ENCODE results near the gene AP1B1. TPM values are rescaled to one million over a fixed set of nuclear protein-coding genes. Genes with fewer than 3 reads are reported as not detected.

The AP1B1 gene
- total RNA-seq, 1 experiment from 2014 or later, result 77.9 TPM

- no peak for ATAC-seq
- peaks cover 60% of the 10 kb centered on the region for H3K36me3 Mint-ChIP-seq
- CTCF ChIA-PET, result no interaction called here
These were observed 36.5 kb downstream of the AP1B1 start for GRCh38 chr22:29351891-29352290.

GRCh38 chr22:29351042-29351441 is 37.3 kb downstream of the AP1B1 start:
- H3K9me3 Mint-ChIP-seq, result no peaks in the 10 kb centered on the region
- H3K4me3 Mint-ChIP-seq, result no peak overlapping the region
- H3K36me3 Mint-ChIP-seq, result peaks cover 66% of the 10 kb centered on the region
- ChIA-PET POLR2A (no interaction called here), CTCF (interaction anchor here (1.0 kb wide), 1 partner anchor 31 kb away, joined by 3 read pairs; no protein-coding TSS in a partner anchor)
- no peaks in the 10 kb centered on the region for H3K27me3 Mint-ChIP-seq (ENCODE audit: low read depth)
- ATAC-seq (no peak), DNase-seq (ENCODE audit: low spot score) (no peak)
- TF ChIP-seq ZNF317 (CRISPR knock-in tag; IDR thresholded peaks at IDR 0.05; ENCODE audit: borderline replicate concordance, low read depth) (no peak), SMAD4 (CRISPR knock-in tag; IDR thresholded peaks at IDR 0.05) (no peak), USF2 (CRISPR knock-in tag; IDR thresholded peaks at IDR 0.05) (no peak), PRDM15 (CRISPR knock-in tag; IDR thresholded peaks at IDR 0.05) (no peak), JUN (CRISPR knock-in tag; IDR thresholded peaks at IDR 0.05) (no peak), MLX (CRISPR knock-in tag; IDR thresholded peaks at IDR 0.05) (no peak), SMAD3 (CRISPR knock-in tag; IDR thresholded peaks at IDR 0.05; ENCODE audit: borderline replicate concordance) (no peak), GABPB1 (CRISPR knock-in tag; IDR thresholded peaks at IDR 0.05) (no peak), OVOL2 (CRISPR knock-in tag; IDR thresholded peaks at IDR 0.05; ENCODE audit: borderline replicate concordance) (no peak), ETV6 (CRISPR knock-in tag; IDR thresholded peaks at IDR 0.05) (no peak), STAT6 (CRISPR knock-in tag; conservative IDR thresholded peaks at IDR 0.05; ENCODE audit: low read depth) (no peak)
- H3K27ac Mint-ChIP-seq, result no peak overlapping the region
- H3K4me1 Mint-ChIP-seq, result no peaks in the 10 kb centered on the region

More at GRCh38 chr22:29351891-29352290, 36.5 kb downstream of the AP1B1 start:
- POLR2A ChIA-PET, result no interaction called here
- H3K27ac Mint-ChIP-seq, result no peak overlapping the region
- H3K9me3 Mint-ChIP-seq, result no peaks in the 10 kb centered on the region
- no peaks in the 10 kb centered on the region for H3K4me1 Mint-ChIP-seq
- no peaks in the 10 kb centered on the region for H3K27me3 Mint-ChIP-seq (ENCODE audit: low read depth)
- H3K4me3 Mint-ChIP-seq, result no peak overlapping the region
- no peak for DNase-seq (ENCODE audit: low spot score)
- TF ChIP-seq E2F5 (CRISPR knock-in tag; IDR thresholded peaks at IDR 0.05), result no peak
- no peak for TF ChIP-seq NR3C1 (CRISPR knock-in tag; conservative IDR thresholded peaks at IDR 0.05; ENCODE audit: low read depth)

- Mint-ChIP-seq H3K36me3 (peaks cover 68% of the 10 kb centered on the region), H3K4me1 (no peaks in the 10 kb centered on the region), H3K27ac (no peak overlapping the region), H3K4me3 (no peak overlapping the region), H3K9me3 (no peaks in the 10 kb centered on the region), H3K27me3 (ENCODE audit: low read depth) (no peaks in the 10 kb centered on the region)
- TF ChIP-seq IRF2 (CRISPR knock-in tag; IDR thresholded peaks at IDR 0.05; ENCODE audit: borderline replicate concordance, low read depth) (no peak), RORB (CRISPR knock-in tag; IDR thresholded peaks at IDR 0.05) (no peak), ZNF219 (CRISPR knock-in tag; IDR thresholded peaks at IDR 0.05; ENCODE audit: borderline replicate concordance) (no peak), KAT7 (CRISPR knock-in tag; IDR thresholded peaks at IDR 0.05; ENCODE audit: borderline replicate concordance) (no peak), JUN (CRISPR knock-in tag; IDR thresholded peaks at IDR 0.05) (no peak)
- POLR2A ChIA-PET, result no interaction called here
- CTCF ChIA-PET, result no interaction called here
- DNase-seq (ENCODE audit: low spot score), result no peak
- no peak for ATAC-seq
These were observed 39.4 kb downstream of the AP1B1 start for GRCh38 chr22:29348956-29349355.
